HG03457 (cell line): ENCODE results near the gene FNDC3A.

Experiments
- ATAC-seq: cut with Tn5 transposase; IDR thresholded peaks from one replicate; pipeline ENCODE4 v1.9.1; 2021; ENCODE audit warnings: moderate number of reproducible peaks; ENCODE audit not compliant: unreplicated experiment

FNDC3A gene

GRCh38 chr13:49213997-49214916 lies 238.5 kb downstream of the FNDC3A start:
- no peak for ATAC-seq

- ATAC-seq: no peak
Observed at GRCh38 chr13:49214917-49215376, 239.2 kb downstream of the FNDC3A start.

GRCh38 chr13:49216334-49216733 lies 240.6 kb downstream of the FNDC3A start:
- ATAC-seq: no peak

GRCh38 chr13:49217962-49218492 lies 242.3 kb downstream of the FNDC3A start:
- no peak for ATAC-seq

- ATAC-seq: no peak
Observed at GRCh38 chr13:49218493-49219051, 242.9 kb downstream of the FNDC3A start.

- ATAC-seq: no peak
Observed at GRCh38 chr13:49219647-49220035, 243.9 kb downstream of the FNDC3A start.

GRCh38 chr13:49220036-49220855 lies 244.5 kb downstream of the FNDC3A start, which contains the start of gene MLNR:
MLNR (plus strand) TSS chr13:49220338; CDS start chr13:49220338, 0 bp downstream.
- ATAC-seq: no peak

GRCh38 chr13:49220856-49221589 lies 245.3 kb downstream of the FNDC3A start:
- ATAC-seq: no peak

GRCh38 chr13:49221590-49221965 lies 245.9 kb downstream of the FNDC3A start:
- no peak for ATAC-seq

- ATAC-seq: no peak
Observed at GRCh38 chr13:49225223-49226042, 249.7 kb downstream of the FNDC3A start.

GRCh38 chr13:49226613-49227012 lies 250.9 kb downstream of the FNDC3A start:
- ATAC-seq: no peak

GRCh38 chr13:49234741-49235140 lies 259.0 kb downstream of the FNDC3A start:
- ATAC-seq: no peak

GRCh38 chr13:49235856-49236431 lies 260.2 kb downstream of the FNDC3A start:
- ATAC-seq: no peak

GRCh38 chr13:49238621-49239020 lies 262.9 kb downstream of the FNDC3A start:
- ATAC-seq: no peak

GRCh38 chr13:49240017-49240416 lies 264.3 kb downstream of the FNDC3A start:
- ATAC-seq: no peak

GRCh38 chr13:49241296-49241695 lies 265.6 kb downstream of the FNDC3A start:
- no peak for ATAC-seq

GRCh38 chr13:49245101-49245500 lies 269.4 kb downstream of the FNDC3A start:
- no peak for ATAC-seq

- peak; percentile 32 for ATAC-seq
Observed at GRCh38 chr13:49246850-49247642, 271.3 kb downstream of the FNDC3A start.
